ENCODE measurements around the gene AHR.

DNA sequence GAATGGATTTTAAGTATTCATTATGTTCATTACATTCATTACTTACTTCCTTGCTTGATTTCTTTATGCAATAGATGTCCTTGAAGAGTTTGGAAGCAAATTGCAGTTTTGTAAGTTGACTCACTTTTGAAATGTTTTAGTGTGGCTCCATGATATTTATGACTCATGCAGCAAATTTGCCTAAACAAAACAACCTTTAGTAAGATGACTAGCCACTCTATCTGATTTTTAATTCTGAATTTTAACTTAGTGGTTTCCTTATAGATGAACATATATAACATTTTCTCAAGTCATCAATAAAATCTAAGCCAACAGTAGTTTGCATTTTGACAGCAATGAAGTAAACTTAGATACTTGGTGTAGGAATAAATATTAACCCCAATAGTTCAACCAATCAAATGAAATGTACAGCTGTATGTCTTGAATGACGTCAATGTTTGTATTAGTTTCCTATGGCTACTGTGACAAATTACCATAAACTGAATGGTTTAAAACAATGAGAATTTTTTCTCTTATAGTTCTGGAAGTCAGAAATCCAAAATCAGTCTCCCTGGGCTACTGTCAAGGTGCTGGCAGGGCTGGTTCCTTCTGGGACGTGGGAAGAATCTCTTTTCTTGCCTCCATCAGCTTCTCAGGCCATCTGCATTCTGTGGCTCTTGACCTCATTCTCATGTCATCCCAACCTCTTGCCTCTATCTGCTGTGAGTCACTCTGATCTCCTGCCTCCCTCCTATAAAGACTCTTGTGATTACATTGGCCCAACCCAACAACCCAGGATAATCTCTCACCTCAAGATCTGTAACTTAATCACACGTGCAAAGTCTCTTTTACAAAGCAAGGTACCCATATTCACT, 73.4 kb downstream of the AHR start:
- TF ChIP-seq, protein P1, sequence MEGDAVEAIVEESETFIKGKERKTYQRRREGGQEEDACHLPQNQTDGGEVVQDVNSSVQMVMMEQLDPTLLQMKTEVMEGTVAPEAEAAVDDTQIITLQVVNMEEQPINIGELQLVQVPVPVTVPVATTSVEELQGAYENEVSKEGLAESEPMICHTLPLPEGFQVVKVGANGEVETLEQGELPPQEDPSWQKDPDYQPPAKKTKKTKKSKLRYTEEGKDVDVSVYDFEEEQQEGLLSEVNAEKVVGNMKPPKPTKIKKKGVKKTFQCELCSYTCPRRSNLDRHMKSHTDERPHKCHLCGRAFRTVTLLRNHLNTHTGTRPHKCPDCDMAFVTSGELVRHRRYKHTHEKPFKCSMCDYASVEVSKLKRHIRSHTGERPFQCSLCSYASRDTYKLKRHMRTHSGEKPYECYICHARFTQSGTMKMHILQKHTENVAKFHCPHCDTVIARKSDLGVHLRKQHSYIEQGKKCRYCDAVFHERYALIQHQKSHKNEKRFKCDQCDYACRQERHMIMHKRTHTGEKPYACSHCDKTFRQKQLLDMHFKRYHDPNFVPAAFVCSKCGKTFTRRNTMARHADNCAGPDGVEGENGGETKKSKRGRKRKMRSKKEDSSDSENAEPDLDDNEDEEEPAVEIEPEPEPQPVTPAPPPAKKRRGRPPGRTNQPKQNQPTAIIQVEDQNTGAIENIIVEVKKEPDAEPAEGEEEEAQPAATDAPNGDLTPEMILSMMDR (IDR thresholded peaks at IDR 0.05), result no peak
- peak in 1 of 3 donors; percentile 51 for TF ChIP-seq POLR2AphosphoS5 (IDR thresholded peaks at IDR 0.05)

All from stomach (tissue), 4 donors.